GM21526 (cell line): ENCODE measurements around the gene NUP85.
"Not testable (repeated sequence)": the region's sequence is repeated elsewhere in the genome, so short reads cannot be mapped to it uniquely, and the experiment has no call there.

ENCODE experiments used
- ATAC-seq: cut with Tn5 transposase; IDR thresholded peaks from one replicate; pipeline ENCODE4 v1.9.1; 2021; ENCODE audit warnings: moderate library complexity; ENCODE audit not compliant: unreplicated experiment, low FRiP score

NUP85 gene

DNA sequence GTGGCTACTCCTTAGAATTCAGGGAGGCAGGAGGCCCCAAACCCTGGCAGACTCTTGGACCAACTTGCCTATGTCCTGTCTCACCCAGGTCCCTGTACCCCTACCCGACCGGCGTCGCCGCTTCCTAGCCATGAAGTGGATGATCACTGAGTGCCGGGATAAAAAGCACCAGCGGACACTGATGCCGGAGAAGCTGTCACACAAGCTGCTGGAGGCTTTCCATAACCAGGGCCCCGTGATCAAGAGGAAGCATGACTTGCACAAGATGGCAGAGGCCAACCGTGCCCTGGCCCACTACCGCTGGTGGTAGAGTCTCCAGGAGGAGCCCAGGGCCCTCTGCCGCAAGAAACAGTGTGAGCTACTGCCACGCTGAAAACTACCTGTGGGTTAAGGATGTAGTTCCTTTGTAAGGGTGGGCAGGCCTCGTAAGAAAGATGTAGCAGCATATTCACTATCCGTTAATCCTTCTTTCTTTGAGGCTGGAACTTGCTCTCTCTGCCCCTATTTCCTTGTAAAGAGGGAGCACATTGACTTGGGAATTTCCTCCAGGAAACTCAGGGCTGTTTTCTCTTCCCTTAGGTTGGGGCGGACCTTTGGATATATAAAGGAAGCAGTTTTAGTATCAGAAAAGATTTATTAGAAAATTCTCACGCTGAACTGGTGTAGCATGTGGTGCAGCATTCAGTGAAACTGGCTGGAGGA lies 60.3 kb downstream of the NUP85 start:
- ATAC-seq: no peak

DNA sequence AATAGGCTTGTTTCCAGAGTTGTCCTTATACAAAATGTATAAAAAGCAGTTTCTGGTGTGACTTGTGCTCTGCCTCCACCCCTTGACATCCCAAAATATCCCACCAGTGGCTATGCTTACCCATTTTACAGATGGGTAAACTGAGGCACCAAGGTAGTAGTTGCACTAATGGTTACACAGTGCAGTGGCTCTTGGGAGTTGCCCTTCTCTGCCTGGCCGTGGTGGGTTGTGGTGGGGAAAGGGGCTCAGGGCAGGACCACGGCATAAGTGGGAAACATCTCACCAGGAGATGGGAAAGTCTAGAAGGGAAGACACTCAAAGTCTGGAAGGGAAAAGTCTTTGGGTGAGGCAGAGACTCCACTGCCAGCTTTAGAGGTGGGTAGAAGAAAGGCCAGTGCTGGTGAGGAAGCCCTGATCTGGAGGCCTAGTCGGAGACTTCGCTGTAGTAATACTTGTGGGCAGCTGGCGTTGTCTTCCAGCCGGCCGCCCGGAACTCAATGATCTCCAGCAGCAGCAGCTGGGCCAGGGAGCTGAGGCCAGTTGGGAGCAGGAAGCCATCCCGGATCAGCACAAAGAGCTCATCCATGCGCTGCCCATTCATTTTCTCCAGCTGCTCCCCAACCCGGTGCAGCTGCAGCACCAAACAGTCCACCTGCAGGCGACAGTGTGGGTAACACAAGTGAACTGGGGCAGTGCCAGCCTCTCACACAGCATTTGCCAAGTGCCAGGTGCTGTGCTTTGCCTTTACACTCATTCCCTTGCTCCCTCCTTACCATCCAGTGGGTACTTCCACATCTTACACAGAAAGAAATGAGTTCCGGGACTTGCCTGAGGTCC lies 61.1 kb downstream of the NUP85 start:
- ATAC-seq: no peak

DNA sequence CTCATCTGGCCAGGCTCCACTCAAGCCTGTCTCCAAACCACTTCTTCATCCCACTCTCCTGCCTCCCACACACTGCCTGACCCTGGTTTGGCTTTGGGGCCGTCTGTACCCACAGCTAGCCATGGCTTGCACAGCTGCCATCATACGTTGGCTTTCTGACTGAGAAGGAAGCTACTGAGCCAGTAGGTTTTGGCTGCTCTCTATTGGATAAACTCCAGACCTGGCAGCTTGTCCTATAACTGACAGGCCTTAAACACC lies 61.6 kb downstream of the NUP85 start:
- no peak for ATAC-seq

DNA sequence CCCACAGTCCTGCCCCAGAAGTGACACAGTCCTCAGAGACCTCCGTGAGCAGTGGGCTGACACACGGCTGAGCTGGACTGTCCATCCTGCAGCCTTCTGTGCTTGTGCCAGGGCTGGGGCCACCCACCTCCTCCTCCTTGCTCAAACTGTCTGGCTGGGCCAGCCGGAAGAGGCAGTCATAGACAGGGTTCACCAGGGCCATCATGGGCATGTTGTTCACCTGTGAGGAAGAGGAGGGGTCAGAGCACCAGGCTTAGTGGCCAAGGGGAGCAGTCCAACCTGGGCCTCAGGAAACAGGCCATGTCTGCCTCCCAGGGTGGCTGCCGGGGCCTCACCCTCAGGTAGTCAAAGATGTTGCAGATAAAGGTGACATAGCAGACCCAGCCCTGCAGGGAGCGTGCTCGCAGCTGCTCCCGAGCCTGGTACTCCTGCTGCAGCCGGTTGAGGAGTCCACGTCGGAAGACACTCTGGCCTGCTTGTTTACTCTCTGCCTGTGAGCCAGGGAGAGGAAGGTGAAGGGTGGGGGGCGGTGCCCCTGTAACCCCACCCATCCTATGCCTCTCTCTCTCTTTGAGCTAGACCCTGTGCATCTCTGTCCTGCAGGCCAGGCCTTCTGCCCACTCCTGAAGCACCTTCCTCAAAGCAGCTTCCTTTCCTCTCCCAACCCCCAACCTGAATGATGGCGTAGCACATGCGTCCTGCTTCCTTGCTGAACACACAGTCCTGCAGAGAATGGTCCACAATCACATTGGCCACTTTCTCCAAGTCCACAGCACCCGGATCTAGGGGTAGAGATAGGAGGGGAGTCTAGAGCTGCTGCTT lies 62.1 kb downstream of the NUP85 start:
- no peak for ATAC-seq

DNA sequence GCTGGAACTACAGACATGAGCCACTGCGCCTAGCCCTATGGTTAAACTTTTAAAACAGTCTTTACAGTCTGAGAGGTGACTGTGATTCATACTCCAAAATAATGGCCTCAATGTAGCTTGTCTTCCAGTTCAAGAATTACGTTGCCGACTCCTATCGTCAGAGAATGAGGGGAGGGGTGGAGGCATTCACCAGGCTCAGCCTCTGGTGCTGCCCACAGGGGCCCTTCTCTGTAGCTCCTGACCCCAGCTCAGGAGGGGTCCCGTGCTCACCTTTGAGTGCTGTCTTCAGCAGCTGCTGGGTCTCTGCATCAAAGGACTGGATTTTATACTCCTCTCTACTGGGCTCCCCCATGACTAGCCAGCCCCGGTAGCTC lies 64.4 kb downstream of the NUP85 start:
- no peak for ATAC-seq

DNA sequence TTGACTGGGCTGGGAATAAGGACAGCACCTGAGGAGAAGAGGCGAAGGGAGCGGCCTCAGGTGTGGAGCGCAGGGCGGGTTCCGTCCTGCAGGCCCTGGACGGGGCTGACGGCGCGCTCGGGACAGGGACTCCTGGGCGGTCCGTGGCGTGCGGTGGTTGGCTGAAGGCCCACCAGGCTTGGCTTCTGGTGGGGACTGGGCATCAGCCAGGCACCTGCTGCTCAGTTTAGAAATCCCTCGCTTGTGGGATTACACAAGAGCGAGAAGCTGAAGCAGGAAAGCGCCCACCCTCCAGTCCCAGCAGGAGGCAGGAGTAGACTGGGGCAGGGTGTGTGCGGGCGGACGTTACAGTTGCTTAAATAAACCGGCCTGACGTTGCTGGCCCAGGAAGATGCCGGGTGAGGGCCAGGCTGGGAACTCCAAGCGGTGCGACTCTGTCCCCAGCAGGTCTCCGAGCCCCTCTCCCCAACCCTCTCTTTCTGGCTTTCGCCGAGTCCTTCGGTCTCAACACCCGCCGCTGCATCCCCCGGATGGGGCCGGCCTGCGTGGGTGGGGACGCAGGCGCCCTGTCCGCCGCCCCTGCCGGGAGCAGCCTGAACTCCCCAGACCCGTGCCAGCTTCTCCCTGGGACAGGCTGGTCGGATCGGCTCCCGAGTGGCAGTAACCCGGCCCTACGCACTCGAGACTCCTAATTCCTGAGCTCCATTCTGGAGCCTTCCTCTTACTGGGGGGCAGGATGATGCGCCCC lies 64.9 kb downstream of the NUP85 start:
- ATAC-seq: peak; percentile 20

DNA sequence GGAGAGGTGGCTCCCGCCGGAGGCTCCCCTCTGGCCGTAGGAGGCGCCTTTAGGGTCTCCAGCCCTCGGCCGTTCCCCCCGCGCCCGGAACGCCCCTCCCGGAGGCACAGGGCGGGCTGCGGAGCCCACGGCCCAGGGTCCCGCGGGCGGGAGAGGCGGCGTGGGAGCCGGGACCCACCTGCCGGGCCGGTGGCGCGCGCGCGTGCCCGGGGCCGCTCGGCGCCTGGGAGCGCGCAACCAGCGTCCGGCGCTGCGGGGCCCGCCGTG lies 65.4 kb downstream of the NUP85 start, which contains the start of gene MIF4GD:
Gene MIF4GD, minus strand, starts transcription at position 266 of the 267 bp plus-strand sequence. CDS start 1,036 bp downstream, outside the sequence.
- no peak for ATAC-seq

DNA sequence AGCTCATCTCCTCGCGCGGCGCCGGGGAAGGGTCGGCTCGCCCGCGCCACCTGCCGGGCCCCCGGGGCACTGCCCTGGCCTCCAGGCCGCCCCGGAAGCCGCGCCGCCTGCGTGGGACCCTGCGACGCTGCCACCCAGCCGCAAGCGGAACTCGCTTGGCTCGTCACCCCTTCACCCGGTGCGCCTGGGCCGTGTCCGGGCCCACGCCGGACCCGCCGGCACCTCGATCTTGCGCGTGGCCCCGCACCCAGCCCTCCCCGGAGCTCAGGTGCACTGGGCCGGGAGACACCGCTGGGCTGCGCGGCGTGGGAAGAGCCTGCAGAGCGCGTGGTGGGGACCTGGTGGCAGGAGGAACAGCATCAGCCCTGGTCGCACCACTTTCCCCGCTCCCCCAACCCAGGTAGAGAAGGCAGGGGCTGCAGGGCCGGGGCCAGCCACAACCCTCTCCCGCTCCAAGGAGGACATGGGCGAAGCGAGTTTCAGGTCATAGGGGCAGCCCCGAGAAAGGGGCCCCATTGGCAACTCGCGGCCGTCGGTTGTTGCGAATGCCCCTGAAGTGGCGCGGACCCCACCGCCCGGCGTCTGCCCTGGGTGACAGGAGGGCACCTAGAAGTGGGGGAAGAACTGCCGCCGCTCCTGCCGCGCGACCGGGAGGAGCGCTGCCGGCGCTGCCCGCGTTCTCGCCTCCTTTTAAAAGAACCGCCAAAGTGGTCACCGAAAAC lies 65.9 kb downstream of the NUP85 start:
- ATAC-seq: peak; percentile 58

DNA sequence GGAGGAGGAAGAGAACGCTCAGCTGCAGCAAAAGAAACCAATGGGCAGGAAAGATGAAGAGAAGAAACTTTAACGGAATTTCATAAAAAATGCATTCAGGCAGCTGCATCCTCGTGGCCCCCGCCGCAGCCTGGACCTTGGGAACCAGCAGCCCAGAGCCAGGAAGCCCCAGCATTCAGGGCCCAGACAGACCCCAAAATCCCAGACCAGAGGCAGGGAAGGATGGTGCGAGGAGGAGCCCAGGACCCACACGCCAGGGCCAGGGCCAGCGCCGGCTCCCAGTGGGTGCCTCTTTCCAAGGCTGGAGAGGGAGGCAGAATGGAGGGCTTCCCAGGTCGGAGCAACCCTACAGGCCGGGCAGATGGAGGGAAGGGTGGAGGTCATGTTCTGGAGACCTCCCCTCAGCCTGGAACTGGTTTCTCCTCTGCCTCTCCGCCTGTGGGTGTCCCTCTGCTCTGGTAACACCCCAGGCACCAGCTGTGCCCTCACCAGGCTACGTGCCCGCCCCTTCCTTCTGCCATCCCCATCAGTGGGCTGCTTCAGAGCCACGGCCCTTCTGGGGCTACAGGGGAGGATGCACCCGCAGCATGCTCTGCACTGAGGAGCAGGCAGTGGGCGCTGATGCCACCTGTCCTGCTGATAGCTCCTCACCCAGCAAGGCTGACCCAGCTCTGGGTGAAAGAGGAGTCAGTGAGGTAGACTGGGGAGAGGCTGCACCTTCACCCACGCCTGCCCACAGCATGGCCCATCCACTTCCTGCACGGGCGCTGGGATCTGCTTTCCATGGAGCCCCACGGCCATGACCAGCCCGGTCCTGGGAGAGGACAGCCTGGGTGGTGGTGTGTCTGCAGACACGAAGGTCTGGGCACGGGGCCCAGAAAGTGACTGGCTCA lies 66.7 kb downstream of the NUP85 start:
- no peak for ATAC-seq

DNA sequence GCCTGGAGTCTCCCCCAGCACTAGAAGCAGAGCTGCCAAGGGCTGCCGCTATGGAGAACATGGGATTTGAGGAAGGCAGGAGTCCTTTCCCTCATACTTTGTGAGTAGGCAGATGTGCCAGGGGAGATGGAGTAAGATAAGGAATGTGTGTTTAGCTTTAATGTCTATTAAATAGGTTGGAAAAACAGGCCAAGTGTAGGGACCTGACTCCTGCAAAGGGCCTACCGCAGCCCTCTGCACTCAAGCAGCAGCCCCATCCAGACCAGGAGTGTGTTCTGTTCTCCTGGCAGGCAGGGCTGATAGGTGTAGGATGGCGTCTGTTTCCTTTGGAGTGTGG lies 67.3 kb downstream of the NUP85 start:
- ATAC-seq: no peak

DNA sequence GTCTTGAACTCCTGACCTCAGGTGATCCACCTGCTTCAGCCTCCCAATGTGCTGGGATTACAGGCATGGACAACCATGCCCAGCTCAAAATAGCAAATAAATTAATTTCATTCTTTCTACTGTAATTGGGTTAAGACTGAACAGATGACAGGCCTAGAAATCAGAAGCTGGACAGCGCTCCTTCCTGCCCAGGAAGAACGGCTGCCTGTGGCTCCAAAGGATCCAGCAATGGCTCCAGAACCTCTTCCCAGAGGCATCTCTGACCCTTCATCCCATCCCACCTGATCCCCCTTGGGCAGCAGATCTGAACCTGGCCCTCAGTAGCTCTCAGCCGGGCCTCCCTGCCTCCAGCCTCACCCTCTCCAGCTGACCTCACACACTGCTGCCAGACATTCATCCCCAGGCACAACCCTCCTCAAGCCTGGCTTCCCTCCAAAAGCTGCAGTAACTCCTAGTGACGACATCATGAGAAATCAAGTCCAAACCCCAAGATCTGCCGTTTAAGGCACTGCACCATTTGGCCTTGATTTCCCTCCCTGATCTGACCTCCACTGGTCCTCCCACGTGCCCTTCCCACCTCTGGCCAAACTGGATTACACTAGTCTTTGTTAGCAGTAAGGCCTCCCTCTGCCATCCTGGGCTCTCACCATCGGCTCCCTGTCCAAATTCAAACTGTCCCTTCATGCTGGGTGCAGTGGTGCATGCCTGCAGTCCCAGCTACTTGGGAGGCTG lies 68.7 kb downstream of the NUP85 start:
- ATAC-seq: no peak

DNA sequence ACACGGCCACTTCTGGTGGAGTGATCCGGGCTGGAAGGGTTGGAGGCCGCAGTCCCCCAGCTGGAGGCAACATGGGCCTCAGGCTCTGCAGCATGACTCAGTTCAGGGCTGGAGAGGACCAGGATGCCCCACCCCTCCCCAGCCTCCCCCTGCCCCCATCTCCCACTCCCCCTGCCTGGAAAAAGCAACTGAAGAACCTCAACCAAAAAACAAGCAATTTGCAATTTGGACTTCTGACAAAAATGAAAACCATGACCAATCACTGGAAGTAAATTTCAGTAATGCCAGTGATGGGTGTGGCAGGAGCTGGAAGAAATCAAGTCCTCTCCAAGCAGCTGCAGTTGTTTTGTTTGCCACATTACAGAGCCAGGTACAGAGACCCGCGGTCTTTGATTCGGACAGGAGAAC lies 72.2 kb downstream of the NUP85 start:
- no peak for ATAC-seq

DNA sequence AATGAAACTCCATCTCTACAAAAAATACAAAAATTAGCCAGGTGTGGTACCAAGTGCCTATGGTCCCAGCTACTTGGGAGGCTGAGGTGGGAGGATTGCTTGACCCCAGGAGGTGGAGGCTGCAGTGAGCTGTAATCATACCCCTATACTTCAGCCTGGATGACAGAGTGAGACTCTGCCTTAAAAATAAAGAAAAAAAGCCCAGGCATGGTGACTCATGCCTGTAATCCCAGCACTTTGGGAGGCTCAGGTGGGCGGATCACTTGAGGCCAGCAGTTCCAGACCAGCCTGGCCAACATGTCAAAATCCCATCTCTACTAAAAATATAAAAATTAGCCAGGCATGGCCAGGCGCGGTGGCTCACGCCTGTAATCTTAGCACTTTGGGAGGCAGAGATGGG lies 74.7 kb downstream of the NUP85 start:
- not testable (repeated sequence) for ATAC-seq

DNA sequence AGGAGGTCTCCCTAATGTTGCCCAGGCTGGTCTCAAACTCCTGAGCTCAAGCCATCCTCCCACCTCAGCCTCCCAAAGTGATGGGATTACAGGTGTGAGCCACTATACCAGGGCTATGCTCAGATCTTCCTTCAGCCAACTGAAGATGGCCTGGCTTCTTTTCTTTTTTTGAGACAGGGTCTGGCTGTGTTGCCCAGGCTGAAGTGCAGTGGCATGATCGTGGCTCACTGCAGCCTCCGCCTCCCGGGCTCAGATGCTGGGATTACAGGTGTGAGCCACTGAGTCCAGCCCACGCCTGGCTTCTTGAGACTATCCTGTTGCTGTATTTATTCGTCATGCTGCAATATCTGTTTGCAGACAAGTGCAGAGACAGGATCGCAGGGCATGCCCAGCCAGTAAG lies 79.6 kb downstream of the NUP85 start:
- ATAC-seq: no peak
